ENCODE measurements around the gene KLHL26. TPM values are rescaled to one million over a fixed set of nuclear protein-coding genes. Genes with fewer than 3 reads are reported as not detected.

The KLHL26 gene
- total RNA-seq, 6 experiments from 2014 or later, result 3.6 to 9.3 (median 7.4) TPM

DNA sequence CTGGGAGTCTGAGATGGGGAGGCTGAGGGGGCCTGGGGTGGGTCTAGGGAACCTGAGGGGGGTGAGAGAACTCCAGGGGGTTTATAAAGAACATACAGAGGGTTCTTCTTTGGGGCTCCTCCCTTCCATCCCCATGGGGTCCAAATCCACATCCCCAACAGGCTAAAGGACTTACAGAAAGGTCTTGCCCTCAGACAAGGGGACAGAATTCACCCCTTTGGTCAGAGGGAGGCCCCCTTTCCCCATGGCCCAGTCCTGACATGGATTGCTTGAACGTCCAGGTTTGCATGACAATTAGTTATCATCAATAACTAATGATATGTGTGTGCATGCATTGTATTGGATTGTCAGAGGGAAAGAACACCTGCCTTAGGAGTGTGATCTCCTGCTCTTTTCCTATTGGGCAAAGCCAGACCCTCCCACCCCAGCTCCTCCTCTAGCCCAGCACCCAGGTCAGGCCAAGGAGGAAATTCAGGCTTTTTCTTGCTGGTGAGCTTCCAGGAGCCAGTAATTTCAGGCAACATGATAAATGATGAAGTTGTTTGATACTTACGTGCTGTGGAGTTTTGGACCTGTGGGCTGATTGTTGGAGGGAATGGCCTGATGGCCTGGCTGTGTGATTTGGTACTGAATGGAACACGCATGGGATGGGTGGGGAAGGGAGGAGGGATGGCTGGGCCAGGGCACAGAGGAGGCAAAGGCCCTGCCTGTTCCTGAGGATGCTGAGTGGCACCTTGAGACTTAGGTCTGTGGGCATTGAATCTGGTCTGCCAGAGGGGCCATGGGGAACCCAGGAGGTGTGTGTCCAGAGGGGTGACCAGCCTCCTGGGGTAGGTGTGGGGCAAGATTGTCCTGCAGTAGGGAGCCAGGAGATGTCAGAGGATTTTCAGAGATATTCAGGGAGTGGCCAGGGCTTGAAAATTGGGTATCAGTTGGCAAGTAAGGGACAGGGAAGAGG is 1.1 kb downstream of the KLHL26 start:
- Mint-ChIP-seq H3K27ac (peak overlapping the region; percentile 36; the same call in 1 of the 2 replicates), H3K9me3 (no peaks in the 10 kb centered on the region), H3K27me3 (ENCODE audit: insufficient read depth) (peaks cover 5% of the 10 kb centered on the region), H3K4me1 (ENCODE audit: low read depth) (peaks cover 6% of the 10 kb centered on the region; the same call in 1 of the 2 replicates), H3K36me3 (ENCODE audit: low read depth) (no peaks in the 10 kb centered on the region), H3K4me3 (peak overlapping the region; percentile 87)
- no peak for TF ChIP-seq CTCF (IDR thresholded peaks at IDR 0.05)
- no peak for DNase-seq

DNA sequence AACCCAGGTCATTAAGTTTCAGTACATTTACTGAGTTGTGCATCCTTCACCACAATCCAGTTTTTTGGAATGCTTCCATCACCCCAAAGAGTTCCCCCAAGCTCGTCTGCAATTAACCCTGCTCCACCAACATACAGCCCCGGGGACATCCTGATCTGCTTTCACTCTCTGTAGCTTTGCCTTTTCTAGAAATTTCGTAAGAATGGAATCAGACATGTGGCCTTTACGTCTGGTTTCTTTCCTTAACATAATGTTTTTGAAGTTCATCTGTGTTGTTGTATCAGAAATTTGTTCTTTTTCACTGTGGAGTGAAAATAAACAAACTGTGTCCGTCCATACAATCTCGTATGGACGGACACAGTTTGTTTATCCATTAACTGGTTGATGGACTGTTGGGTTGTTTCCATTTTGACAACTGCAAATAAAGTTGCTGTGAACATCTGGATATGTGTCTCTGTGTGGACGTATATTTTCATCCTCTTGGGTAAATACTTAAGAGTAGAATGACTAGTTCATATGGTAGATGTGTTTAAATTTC is 2.9 kb downstream of the KLHL26 start:
- peaks cover 9% of the 10 kb centered on the region for H3K36me3 Mint-ChIP-seq (ENCODE audit: low read depth)
- H3K27ac Mint-ChIP-seq, result no peak overlapping the region
- TF ChIP-seq CTCF (IDR thresholded peaks at IDR 0.05), result no peak
- H3K4me1 Mint-ChIP-seq (ENCODE audit: low read depth), result peaks cover 8% of the 10 kb centered on the region; the same call in 1 of the 2 replicates
- no peak overlapping the region for H3K4me3 Mint-ChIP-seq
- peaks cover 2% of the 10 kb centered on the region; the same call in 1 of the 2 replicates for H3K27me3 Mint-ChIP-seq (ENCODE audit: insufficient read depth)
- DNase-seq, result no peak
- H3K9me3 Mint-ChIP-seq, result peaks cover 10% of the 10 kb centered on the region

- peaks cover 9% of the 10 kb centered on the region for H3K36me3 Mint-ChIP-seq (ENCODE audit: low read depth)
- TF ChIP-seq CTCF (IDR thresholded peaks at IDR 0.05), result no peak
- H3K27me3 Mint-ChIP-seq (ENCODE audit: insufficient read depth), result peaks cover 1% of the 10 kb centered on the region
- no peak for DNase-seq
- peaks cover 10% of the 10 kb centered on the region for H3K9me3 Mint-ChIP-seq
- no peak overlapping the region for H3K27ac Mint-ChIP-seq
- peaks cover 14% of the 10 kb centered on the region for H3K4me1 Mint-ChIP-seq (ENCODE audit: low read depth)
- H3K4me3 Mint-ChIP-seq, result no peak overlapping the region
Observed at GRCh38 chr19:18644196-18645034, 7.6 kb downstream of the KLHL26 start.

DNA sequence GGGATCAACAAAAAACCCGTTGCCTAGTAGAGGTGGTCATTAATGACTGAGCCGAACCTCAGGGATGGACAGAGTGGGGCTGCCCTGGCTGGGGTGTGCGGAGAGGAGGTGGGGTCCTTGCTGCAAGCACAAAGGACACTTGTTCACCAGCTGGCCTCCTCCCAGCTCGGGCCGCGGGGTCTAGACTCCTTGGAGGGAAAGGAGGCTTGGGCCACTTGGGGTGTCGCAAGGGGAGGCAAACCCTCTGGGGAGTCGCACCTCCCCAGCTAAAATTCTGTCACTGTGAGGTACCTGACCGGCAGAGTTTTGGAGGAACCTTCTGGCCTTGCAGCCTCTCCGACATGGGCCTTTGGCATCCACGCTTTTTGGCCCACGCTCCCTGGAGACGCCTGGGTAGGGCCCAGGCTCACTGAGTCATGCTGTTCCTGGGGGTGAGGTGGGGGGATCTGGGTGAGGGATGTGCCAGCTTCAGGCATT is 8.2 kb downstream of the KLHL26 start:
- no peak for DNase-seq
- Mint-ChIP-seq H3K36me3 (ENCODE audit: low read depth) (peaks cover 9% of the 10 kb centered on the region), H3K4me1 (ENCODE audit: low read depth) (peaks cover 21% of the 10 kb centered on the region), H3K9me3 (peaks cover 10% of the 10 kb centered on the region), H3K4me3 (no peak overlapping the region), H3K27me3 (ENCODE audit: insufficient read depth) (peaks cover 4% of the 10 kb centered on the region), H3K27ac (no peak overlapping the region)
- no peak for TF ChIP-seq CTCF (IDR thresholded peaks at IDR 0.05)
